ENCODE data around the gene TP53I13.

Gene TP53I13

DNA sequence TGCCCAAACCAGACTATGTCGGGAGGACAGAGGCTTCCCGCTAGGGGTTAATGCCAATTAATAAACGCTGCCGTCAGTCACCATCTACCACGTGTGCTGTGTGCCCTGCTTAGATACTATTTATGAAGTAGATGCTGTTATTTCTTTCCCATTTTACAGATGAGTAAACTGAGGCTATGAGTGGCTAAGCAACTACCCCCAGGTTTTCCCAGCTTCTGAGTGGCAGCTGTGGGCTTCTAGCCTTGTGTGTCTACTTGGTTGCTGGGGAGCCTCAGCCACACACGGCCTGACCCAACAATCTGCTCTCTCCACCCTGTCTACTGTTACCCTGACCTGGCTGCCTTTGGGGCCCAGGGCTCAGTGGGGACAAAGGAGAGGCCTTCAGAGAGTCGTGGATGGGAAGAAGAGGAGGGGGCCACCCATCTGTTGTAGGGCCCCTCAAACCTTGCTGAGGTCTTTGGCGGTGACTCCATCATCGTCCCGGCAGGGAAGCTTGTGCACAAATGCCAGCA, 13.8 kb downstream of the TP53I13 start:
- DNase-seq = no peak

DNA sequence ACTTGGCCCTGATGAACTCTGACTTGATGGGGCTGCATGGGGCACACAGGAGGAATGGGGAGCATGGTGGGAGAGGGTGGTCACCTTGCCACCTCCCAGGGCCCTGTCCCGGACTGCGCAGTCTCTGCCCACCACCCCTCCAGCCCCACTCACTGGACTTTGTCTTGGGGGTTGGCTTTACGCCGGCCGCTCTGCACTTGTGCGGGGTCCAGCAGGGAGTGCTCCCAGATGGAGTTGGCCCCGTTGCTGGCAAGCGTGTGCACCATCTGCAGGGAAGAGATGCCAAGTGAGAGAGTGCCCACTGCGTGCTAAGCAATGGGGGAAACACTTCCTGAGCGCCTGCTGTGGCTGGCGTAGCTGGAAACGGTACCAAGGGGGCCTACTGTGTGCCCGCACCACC, 14.3 kb downstream of the TP53I13 start:
- no peak for DNase-seq

DNA sequence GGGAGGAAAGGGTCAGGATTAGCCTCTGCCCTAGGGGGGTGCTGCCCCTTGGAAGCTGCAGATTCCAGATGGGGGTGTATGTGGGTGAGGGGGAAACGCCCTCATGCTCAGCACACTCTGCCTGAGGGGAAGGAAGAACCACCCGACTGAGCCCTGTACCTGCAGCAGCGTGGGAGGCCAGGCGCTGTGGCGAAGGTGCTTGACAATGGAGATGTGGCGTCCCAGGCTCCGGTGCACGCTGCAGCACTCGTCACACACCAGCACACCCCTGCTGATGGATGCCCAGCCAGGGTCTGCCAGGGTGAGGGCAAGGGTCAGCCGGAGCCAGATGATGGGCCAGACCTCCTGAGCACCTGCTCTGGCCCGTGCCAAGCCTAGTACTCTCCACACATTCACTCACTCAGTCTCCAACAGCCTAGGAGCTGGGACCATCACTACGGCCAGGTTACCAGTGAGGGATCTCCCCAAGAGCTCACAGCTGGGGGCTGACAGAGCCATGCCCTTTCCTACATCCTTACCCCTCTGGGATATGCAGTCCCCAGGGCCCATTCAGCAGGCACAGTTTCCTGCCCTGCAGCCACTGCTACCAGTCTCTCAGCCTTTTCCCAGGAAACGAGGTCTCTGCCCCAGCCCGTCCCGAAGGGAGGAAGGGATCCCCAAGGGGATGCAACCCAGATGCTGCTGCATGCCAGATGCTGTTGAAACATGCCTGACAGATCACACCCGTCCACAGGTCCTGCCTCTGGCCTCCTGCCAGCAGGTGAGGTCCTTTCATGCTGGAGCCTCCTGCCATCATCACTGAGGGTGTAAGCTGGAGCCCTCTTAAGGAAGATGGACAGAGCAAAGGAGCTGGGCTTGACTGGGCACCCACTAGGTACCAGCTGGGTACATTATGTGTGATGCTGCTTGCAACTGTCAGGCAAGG, 15.1 kb downstream of the TP53I13 start:
- no peak for DNase-seq

DNA sequence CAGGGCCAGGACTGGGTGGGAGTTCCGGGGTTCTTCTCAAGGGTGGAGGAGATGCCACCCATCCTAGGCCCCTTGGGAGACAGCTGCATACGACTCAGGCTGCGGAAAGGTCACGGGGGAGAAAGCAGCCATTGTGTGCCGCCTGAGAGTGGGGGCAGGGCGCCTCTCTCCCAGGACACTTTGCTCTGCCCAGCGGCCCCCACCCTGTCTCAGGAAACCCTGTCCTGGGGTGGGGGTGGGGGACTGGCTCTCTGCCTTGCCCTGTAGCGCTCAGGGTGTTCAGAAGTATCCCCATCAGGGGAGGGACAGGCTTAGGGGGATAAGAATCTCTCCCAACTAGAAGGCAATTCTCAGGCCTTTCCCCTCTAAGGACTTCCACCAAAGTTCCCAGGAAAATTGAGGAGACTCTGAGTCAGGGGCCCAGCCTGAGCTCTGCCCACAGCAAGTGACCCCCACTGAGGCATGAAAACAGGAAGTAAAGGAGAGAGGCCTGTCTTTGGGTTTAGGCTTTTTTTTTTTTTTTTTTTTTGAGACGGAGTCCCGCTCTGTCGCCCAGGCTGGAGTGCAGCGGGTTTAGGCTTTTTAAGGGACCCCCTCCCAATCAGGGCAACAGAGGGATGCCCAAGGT, 16.1 kb downstream of the TP53I13 start:
- no peak for DNase-seq

DNA sequence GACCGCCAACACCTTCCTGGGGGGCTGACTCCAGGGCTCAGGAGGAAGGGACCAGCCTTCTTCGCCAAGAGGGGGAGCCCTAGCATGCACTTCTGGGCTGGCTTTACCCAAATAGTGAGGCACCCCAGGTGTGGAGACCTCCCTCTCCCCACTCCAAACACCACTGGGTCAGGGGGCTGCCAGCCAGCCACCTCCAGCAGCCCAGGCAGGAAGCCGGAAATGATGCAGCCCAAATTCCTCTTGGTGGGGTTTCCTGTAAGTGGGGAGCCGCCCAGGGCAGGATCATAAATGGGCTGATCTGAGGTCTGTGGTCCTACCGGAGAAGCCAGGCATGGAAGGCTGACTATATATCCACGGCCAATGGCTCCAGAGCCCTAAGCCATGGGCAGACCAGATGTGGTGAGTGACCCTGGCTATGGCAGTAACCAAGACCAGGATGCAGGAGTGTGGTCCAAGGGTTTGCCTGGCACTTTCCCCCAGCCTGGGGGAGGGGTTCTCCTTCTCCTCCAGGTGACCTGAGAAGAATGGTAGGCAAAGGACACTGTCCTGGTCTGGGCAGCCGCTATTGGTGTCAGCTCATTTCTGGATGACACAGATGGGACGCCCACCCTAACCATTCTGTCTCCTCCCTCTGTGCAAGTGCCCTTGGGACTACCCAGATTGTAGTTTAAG, 16.7 kb downstream of the TP53I13 start:
- no peak for DNase-seq

DNA sequence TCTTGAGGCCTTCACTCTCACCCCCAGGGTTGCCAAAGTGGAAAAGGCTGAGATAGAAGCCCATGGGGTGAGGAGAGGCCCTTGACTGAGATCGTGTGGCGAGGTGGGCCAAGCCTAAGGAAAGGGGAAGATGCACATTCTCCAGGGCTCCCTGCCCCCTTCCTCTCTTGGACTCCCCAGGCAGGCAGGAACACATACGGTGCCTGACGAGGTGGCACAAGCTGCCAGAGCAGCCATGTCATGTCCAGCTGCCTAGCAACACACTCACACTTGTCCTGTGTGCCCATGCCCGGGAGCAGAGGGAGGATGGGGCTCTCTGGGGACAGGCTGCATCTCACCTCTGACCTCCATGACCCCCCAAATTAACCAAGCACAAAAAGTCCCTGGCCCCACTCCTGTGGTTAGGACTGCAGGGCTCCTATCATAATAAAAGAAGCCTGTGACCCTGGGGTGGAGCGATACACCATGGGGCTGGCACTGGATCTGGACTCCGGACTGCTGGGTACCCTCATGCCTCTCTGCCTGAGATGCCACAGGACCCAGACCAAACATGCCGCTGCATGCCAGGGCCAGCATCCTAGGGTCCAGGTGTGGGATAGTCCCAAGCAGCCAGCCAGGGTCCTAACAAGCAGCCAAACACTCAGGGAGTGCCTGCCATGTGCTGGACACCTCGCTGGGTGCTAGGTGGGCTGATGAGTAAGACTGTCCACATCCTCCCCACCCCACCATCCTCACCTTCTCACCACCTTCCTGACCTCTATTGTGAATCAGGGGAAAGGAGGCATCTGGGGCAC, 18.4 kb downstream of the TP53I13 start:
- no peak for DNase-seq

DNA sequence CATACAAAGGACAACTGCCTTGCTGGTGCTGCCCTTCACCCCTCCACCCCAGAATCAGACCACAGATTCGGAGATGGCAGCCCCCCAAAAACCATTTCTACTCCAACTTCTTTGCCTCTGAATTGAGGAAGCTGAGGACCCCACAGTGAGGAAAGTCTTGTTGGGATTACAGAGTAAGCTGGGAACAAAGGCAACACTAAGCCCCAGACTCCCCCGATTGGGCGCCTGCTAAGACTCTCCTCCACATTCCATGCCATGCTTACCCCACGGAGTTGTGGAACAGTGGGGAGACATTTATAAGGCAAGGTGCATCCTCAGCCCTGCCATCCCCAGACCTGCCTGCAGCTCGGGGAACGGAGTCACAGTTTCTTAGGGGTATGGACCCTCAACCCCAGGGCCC, 19.1 kb downstream of the TP53I13 start:
- DNase-seq = no peak

DNA sequence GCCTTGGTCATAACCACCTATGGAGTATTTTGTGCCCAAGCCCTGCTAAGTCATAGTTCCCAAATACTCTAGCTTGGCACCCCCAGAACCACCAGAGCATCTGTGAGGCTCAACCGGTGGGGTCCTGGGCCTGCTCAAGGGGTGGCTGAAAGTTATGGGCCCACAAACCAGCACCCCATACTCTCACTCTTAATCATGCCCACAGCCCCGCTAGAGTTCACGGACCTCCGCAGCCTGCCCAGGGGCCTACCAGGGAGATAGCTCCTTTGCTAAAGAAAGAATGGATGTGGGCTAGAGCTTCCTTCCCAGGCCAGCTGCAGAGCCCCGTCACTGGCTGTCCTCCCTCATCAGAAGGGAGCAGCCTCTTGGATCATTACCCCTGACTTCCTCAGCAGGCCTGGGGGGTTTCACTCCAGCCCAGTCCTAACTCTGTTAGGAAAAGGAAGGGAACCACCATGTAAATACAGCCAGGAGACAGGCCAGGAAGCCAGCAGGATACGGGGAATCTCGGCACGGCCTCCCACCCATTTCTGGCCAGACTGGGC, 19.6 kb downstream of the TP53I13 start:
- no peak for DNase-seq

DNA sequence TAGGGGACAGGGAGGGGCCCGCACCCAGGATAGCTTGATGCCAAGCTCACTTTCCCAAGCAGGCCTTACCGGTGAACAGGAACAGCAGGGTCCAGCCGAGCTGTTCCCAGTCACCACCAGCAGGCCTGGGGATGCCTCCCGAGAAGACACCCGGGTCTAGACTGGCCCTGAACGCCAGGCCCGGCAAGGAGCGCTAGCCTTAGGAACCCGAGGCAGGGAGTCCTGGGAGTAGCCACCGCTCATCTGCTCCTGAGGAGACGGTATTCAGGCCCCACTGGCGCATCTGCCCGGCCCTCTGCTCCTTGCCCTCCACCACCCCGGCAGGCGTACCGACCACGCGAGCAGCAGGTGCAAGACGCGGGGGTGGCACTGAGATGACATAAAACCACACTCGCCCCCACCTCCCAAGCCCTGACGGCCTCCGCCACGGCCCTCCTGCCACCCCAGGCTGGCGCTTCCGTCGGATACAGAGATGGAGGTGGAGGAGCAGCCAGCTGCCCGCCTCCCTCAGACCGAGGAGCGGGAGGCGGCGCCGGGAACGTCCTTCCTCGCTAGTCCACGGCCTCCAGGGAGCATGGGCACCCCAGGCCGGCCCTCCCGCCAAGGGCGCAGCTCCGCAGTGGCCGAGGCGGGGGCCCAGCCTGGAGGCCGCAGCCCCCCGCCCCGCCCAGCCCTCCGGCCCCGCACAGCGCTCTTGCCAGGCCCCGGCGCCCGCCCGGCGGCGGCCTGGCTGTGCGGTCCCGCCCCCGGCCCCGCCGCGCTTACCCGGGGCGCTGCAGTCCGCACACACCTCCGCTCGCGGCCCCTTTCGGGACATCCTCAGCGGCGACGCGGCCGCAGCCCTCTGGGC, 20.3 kb downstream of the TP53I13 start:
- DNase-seq = peak in 1 of 2 experiments; percentile 34

DNA sequence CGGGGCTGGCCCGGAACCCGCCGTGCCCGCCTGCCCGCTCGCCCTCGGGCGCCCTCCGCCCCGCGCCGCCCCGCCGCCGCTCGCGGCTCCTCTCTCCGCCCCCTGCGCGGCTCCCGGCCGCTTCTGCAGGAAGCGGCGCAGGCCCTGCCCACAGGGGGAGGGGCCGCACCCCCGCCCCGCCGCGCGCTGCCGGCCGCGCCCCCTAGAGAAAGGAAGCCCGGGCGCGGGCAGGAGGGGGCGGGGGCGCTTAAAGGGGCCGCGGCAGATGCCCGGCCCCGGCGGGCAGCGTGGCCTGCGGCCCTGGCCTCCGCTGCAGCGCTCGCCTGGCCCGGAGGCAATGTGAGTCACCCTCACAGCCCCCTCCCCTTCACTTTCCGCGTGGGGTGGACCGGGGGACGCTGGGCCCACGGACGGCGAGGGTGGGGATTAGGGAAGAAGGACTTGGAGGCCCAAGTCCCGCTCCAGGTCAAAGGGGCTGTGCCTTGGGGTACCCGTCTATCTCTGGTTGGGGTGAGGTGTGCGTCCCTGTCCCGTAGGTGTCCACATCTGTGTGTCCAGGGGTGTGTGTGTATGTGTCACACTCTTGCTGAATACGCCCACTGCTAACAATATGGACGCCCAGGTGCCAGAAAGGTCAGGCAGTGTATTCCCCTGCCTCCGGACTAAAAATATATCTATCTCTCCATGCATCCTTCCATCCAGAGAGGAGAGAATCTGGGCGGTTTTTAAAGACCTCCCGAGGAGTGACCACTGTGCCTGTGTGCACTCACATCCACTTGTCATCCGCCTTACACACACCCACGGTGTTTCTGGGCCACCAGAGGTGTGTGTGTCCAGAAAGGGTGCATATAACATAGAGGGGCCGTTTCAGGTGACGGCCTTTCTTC, 21.3 kb downstream of the TP53I13 start, which contains the start of gene GIT1:
GIT1 (minus strand) TSS at position 125 of the 887 bp plus-strand sequence. CDS start 270 bp downstream, outside the sequence.
- DNase-seq = peak; percentile 83 to 84

DNA sequence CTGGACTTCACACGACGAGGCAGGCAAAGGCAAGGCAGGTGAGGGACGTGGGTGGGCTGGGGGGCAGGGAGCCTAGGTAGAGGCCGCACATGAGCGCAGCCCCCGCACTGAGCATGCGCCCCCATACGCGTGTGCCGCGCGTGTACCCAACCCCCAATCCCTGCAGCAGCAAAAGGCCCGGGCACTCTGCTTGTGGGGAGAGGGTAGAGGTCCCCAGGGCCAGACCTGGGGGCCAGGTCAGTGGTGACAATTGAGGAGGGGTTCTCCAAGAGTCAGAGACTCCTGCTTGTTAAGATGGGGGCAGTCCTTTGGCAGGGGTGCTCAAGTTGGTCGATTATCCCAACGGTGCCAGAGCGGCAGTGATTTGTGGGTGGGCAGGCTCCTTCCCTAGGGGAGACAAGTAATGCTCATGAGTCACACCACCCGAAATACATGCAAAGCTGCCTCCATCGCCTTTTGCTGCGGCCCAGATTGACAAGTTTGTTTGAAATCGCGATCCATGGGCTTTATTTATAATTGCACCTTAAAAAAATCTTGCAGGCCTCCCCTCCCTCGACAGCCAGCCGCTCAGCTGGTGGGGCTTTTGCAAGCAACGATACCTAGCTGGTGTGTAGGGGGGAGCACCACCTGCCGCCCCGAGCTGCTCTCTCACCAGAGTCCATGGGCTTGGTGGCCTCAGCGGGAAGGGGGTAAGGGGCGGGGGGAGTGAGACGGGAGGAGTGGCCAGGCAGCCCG, 22.1 kb downstream of the TP53I13 start:
- DNase-seq = no peak

DNA sequence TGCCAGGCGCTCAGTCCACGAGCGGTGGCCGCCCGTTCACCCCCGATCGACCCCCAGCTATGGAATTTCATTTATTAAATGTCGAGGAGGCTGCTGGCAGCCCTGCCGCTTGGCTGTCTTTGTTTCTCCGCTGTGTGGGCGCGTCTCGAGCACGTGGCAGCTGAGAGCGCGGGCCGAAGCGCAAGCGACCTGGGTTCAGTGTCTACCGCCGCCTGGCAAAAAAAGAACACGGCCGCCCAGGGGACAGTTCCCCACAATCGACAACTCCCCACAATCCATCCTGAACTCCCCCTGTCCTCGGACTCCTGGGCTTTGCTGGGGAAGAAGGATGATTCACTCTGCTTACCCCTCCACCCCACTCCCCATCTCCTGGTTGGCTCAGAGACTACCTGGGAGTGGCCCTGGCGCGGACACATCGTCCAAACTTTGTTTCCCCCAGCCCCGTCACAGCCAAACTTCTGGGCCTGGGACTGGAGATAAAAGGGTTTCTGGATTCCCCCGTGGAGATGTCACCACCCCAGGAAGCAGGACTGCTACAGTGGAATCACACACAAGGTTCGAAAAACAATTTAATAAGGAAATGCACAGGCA, 22.7 kb downstream of the TP53I13 start:
- peak; percentile 51 to 63 for DNase-seq

DNA sequence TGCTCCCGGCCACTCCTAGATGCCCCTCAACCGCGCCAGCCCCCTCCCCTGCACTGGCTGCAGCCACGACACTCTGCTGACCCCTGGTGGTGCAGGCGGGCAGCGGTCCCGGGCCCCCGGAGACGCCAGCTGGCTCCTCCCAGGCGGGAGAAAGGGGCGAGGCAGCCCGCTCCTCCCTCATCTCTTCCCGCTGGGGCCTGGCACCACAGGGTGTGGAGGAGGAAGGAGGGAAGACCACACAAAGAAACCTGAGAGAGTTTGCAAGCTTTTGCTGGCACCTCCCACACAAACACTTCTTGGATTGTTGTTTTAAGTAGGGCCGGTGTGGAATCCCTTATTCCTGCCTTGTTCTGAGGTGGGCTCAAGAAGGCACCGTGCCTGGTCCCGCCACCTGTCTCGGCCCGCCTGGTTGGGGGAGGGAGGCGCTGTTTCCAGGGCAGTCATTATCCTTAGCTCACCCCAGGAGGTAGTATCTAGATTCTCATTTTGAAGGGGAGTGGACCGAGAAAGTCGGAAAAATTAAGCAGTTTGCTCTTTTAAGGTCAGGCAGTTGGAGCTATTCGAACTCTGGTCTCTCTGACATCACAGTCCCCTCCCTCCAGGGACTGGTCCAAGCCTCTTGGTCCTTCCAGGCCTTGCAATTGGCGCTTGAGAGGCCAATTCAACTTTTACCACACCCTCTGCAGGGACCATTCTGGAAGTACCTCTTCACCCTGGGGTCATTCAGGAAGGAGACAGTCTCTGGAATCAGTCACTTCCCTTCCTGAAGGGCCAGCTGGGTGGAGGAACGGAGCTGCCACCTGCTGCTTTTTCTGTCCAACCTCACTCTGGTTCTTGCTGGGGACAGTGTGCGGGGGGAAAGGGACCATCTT, 23.5 kb downstream of the TP53I13 start:
- DNase-seq = peak; percentile 81 to 83

DNA sequence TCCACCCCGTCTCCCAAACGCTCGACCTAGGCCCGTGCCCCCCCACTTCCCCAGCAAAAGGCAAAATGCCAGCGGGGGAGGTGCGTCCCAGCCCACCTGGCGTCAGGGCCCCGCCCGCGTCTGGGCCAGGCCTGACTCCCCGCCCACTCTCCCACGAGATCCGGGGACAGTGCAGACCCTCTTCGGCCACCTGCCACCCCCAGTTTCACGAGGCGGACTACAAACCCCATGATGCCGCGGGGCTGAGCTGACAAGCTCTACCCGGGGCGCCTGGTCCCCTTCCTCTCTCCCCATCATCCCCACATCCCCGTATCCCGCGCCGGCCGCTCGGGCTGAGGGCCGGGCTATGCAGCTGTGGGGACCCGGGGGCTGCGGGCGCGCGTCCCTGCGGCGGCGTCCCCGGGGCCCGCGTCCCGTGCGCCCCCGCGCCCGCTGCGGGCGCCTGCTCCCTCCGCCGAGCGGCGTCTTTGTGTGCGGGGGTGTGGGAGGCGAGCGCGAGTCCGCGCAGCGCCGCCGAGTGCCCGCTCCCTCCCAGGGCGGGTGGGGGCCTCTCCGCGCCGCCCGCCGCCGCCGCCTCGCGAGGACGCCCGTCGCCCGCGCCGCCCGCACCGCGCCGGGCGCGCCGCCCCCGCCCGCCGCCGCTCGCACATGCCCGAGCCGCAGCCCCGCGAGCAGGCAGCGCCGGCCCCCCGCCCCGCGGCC, 24.5 kb downstream of the TP53I13 start, which contains the start of gene ANKRD13B:
ANKRD13B (plus strand) TSS at position 283 of the 702 bp plus-strand sequence. CDS start 490 bp downstream, outside the sequence.
- DNase-seq = no peak

DNA sequence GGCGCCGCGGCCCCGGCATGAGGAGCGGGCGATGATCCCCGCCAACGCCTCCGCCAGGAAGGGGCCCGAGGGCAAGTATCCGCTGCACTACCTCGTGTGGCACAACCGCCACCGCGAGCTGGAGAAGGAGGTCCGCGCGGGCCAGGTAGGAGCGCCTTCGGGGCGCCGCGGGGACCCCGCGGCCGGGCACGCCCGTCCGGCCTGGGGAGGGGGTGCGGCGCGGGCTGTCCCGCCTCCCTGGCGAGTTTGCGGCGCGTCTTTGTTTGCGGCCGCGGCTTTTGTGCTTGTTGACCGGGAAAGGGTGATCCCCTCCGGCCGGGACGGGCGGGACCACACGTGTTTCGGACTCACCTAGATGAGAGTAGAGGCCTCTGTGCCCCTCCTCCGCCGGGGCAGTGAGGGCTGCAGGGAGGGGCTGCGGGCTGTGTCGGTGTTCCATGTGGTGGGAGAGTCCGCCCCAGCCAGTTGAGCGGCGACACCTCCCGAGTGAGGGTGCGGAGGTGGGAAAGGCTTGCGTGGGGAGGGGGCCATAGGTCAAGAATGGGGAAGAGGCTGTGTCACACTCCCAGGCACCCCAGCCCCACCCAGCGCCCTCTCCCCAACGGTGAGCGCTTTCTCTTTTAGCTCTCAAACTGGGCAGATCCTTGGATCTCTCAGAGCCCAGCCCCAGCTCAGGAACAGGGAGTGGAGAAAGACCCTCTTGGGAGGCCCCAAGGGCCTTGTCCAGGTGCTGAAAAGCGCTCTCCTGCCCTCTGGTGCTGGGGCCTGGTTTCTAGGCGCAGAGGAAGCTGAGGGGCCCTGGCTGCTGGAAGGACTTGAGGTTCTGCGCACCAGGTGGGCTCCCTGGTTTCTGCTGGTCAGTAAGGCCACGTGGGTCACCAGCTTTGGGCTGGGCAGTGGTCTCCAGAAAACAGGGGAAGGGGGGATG, 25.4 kb downstream of the TP53I13 start:
- peak; percentile 22 to 30 for DNase-seq

DNA sequence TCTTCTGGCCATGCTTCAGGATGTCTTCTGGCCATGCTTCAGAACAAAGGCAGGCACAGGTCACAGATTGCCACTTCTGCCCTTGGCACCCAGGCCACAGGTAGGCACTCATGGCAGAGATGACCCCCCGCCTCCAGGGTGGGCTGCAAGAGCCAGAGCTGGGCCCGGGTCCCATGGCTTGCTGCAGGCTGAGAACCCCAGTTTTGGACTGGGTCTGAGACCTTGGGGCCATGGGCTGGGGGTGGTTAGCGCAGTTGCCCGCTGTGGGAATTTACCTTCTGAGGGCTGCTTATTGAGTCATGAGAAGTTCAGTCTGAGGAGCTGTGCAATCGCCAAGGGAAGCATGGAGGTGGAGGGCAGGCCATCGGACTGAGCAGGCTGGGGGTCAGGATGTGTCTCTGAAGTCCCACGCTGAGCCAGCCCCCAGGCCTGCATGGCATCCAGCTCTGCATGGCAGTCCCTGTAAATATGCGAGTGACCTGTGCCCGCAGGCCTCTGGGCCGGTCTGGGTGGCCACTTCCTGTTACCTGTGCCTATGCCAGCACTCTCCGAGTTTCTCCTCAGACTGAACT, 26.1 kb downstream of the TP53I13 start:
- DNase-seq = no peak
